Upper lobe of right lung (tissue), 1 donor: Measurements from ENCODE around the gene XCR1. TPM values are rescaled to one million over a fixed set of nuclear protein-coding genes. Genes with fewer than 3 reads are reported as not detected.
"Not testable (repeated sequence)": the region's sequence is repeated elsewhere in the genome, so short reads cannot be mapped to it uniquely, and the experiment has no call there.

ENCODE experiments used
- ATAC-seq: fragments of 200-7000 bp; cut with Tn5 transposase; one replicate; pipeline ENCODE4 v1.9.1; 2020; ENCODE audit warnings: mild to moderate bottlenecking, moderate library complexity
- DNase-seq: peaks from one replicate; pipeline ENCODE4 v3.0.0-alpha.2; 2020
- H3K27ac ChIP-seq: fragments of 200-600 bp; one replicate; pipeline ENCODE4 v1.8.0; 2022
- H3K27me3 ChIP-seq: fragments of 200-600 bp; one replicate; pipeline ENCODE4 v1.8.0; 2022; ENCODE audit warnings: mild to moderate bottlenecking
- H3K36me3 ChIP-seq: fragments of 200-600 bp; one replicate; pipeline ENCODE4 v1.8.0; 2022
- H3K4me1 ChIP-seq: fragments of 200-600 bp; one replicate; pipeline ENCODE4 v1.8.0; 2022
- H3K4me3 ChIP-seq: fragments of 200-600 bp; one replicate; pipeline ENCODE4 v1.8.0; 2022; ENCODE audit warnings: mild to moderate bottlenecking
- H3K9me3 ChIP-seq: fragments of 200-600 bp; one replicate; pipeline ENCODE4 v1.8.0; 2022
- intact Hi-C: fragments of 100-400 bp; cut with DNase I; formaldehyde crosslinking; loops from one replicate; pipeline ENCODE4 v1.11.0; 2022
- total RNA-seq: library from RNA; stranded (reverse); fragmentation: NEBNext Ultra II Directional; extraction: Animal tissue kit (Norgen Biotek cat#: 25700); gene quantifications from one replicate; pipeline ENCODE4 v1.2.1, GENCODE V29; 2021
- TF ChIP-seq, protein P1 (sequence below): fragments of 200-600 bp; IDR thresholded peaks from one replicate; pipeline ENCODE4 v1.8.0; 2022; ENCODE audit warnings: antibody characterized with exemption
- donor health status: DM: no; HTN: yes; CAD: no; lungs with severe emphysema.

XCR1 gene
- total RNA-seq, 1 donor from 2014 or later = 0.26 TPM

DNA sequence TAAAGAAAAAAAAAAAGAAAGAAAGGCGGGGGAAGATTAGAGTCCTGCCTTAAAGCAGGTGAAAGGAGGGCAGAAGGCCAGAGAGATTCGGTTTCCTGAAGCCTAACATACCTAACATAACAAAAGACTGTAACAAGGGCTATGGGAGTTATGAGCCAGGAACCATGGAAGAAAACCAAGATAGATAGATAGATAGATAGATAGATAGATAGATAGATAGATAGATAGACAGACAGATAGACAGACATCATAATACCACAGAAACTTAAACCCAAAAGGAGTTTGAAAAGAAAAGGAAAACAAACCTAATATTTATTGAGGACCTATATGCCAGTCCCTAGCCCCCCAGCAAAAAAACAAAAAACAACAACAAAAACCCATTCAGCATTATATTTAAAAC is 29.3 kb downstream of the XCR1 start:
- no peaks in the 10 kb centered on the region for H3K27me3 ChIP-seq
- ATAC-seq (no peak), DNase-seq (no peak)
- peaks cover 24% of the 10 kb centered on the region for H3K4me1 ChIP-seq
- H3K4me3 ChIP-seq = no peak overlapping the region
- no peak overlapping the region for H3K27ac ChIP-seq
- intact Hi-C loops = no loop called here
- H3K9me3 ChIP-seq = no peaks in the 10 kb centered on the region
- no peaks in the 10 kb centered on the region for H3K36me3 ChIP-seq
- TF ChIP-seq, protein P1, sequence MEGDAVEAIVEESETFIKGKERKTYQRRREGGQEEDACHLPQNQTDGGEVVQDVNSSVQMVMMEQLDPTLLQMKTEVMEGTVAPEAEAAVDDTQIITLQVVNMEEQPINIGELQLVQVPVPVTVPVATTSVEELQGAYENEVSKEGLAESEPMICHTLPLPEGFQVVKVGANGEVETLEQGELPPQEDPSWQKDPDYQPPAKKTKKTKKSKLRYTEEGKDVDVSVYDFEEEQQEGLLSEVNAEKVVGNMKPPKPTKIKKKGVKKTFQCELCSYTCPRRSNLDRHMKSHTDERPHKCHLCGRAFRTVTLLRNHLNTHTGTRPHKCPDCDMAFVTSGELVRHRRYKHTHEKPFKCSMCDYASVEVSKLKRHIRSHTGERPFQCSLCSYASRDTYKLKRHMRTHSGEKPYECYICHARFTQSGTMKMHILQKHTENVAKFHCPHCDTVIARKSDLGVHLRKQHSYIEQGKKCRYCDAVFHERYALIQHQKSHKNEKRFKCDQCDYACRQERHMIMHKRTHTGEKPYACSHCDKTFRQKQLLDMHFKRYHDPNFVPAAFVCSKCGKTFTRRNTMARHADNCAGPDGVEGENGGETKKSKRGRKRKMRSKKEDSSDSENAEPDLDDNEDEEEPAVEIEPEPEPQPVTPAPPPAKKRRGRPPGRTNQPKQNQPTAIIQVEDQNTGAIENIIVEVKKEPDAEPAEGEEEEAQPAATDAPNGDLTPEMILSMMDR = no peak

DNA sequence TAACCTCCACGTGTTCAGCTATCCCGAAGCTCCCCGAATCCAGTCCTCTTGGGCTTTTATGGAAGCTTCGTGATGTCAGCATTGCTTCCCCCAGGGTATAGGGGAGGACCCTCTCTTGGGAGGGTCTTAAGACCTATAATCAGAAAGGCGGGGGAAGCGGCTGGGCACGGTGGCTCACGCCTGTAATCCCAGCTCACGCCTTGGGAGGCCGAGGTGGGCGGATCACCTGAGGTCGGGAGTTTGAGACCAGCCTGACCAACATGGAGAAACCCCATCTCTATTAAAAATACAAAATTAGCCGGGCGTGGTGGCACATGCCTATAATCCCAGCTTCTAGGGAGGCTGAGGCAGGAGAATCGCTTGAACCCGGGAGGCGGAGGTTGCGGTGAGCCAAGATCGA is 29.8 kb downstream of the XCR1 start:
- H3K27me3 ChIP-seq, H3K9me3 ChIP-seq, H3K4me3 ChIP-seq, DNase-seq, H3K27ac ChIP-seq, H3K36me3 ChIP-seq, ATAC-seq, intact Hi-C loops: not testable (repeated sequence)
- H3K4me1 ChIP-seq = peaks cover 29% of the 10 kb centered on the region

DNA sequence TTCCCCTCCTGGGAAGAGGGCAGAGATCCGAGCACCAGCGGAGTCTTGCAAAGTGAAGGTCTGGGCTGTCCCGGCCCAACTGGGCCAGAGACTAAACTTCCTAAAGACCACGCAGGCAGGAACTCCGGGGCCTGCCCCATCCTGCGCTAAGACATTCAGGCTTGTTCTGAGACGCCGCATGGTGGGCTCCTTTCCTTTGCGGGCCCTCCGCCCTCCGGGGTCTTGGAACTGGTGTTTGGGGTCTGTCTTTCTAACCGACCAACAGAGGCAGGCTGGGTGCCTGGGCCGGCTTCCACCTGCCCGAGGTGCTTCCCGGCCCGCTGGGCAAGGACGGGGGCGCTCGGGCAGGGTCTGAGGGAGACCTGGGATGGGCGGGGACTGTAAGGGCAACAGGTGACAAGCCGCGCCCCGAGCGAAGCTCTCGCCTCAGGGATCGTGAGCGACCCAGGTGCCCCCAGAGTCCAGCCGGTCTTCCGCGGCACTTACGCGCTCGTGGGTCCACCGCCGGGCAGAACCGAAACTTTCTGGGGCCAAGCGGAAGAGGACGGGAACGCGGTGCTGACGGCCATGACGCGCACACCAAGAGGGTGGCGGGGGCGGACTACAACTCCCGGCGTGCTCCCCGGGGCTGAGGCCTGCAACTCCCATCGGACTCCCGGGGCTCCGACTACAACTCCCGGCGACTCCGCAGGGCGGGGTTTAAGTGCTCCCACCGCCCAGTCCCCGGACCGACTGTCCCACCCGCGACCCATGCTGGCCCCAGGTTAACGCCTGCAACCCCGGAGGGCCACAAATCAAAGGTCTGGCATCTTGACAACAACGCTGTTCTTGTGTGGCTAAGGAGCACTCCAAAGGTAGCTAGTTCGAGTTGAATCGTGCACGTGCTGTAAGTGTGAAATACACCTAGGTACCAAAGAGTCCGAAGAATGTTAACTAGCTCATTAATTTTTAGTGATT is 31.8 kb downstream of the XCR1 start, which contains the start of gene FYCO1:
Gene FYCO1 (minus strand): TSS at position 589 of the 957 bp plus-strand sequence. CDS start 10,914 bp downstream, outside the sequence.
- H3K27me3 ChIP-seq = no peaks in the 10 kb centered on the region
- H3K27ac ChIP-seq = peak within 1 kb of the TSS; percentile 92
- peak; percentile 98 for DNase-seq
- H3K4me3 ChIP-seq = peak within 1 kb of the TSS; percentile 90
- TF ChIP-seq, protein P1 = no peak
- peak; percentile 98 for ATAC-seq
- H3K9me3 ChIP-seq = no peaks in the 10 kb centered on the region
- H3K36me3 ChIP-seq = no peaks in the 10 kb centered on the region
- H3K4me1 ChIP-seq = peaks cover 40% of the 10 kb centered on the region
- intact Hi-C loops = no loop called here

DNA sequence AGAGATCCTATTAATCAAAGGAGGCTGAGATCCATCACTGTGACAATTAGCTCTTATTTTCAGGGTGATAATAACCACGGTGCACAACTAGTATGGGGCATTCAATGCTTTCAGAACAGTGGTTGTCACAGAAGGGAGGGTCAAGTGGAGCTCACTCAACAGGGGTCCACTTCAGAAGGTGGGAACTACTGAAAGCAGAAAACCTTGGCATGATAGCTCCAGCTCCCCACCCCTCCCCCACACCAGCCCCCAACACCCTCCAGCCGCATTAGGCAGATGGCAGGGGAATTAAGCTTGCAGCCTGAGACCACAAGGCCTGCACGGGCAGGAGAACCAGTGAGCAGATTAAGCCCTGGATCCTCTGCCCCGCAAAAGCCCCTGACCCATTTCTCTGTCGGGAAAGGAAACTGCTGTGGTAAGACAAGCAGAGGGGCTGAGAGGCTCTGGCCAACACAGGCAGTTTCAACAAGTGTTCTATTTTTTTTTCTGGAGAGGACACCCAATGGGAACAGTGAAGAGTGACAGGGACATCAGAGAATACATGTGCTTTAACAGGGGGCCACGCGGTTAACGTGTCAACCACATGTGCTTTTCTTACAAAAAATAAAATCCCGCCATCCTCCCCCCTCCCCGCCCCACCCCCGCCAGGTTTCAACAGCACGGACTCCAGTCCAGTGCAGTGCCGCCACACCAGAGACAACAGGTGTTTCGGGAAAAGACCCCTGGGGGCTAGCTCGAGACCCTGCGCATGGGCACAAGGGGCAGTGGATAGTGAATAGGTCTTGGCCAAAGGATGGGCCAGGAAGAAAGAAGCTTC is 32.7 kb downstream of the XCR1 start:
- Histone ChIP-seq H3K4me1 (peaks cover 45% of the 10 kb centered on the region), H3K27ac (peak overlapping the region; percentile 92), H3K9me3 (no peaks in the 10 kb centered on the region), H3K27me3 (no peaks in the 10 kb centered on the region), H3K4me3 (peak overlapping the region; percentile 90), H3K36me3 (no peaks in the 10 kb centered on the region)
- DNase-seq = no peak
- intact Hi-C loops = no loop called here
- TF ChIP-seq, protein P1 = no peak
- ATAC-seq = peak; percentile 23

DNA sequence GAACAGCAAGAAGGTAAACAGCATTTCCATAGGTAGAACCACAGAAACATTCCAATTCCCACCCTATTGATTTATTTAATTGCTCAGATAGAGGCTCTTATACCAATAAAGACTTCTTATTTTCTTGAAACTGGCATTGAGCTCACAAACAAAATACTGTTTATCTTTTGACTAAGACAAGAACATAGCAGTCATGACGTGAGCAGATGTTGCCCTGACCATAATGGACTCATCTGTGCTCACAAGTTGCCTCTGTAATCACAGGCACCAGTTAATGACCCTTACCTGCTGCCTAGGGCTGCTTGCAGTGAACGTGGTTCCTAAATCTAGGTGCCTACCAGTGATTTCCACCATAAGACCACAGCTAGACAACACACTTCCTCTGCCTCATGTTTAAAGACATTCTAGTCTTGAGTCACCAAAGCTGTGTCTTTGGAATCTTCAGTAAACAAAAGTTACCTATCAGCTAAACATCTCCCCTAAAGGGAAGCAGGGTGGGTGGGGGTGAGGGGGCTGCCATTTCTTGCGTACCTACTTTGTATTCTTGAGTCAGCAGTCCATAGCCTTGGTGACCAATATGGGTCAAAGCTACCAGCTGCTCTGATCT is 33.8 kb downstream of the XCR1 start:
- peaks cover 56% of the 10 kb centered on the region for H3K4me1 ChIP-seq

More for the DNA sequence above, 33.8 kb downstream of the XCR1 start:
- TF ChIP-seq, protein P1 = no peak
- ATAC-seq (no peak), DNase-seq (no peak)
- Histone ChIP-seq H3K27ac (no peak overlapping the region), H3K27me3 (no peaks in the 10 kb centered on the region), H3K36me3 (no peaks in the 10 kb centered on the region), H3K4me3 (no peak overlapping the region), H3K9me3 (no peaks in the 10 kb centered on the region)
- intact Hi-C loops = no loop called here
